Femur (tissue), 1 donor: Measurements from ENCODE around the gene PITRM1.
"Not testable (repeated sequence)": the region's sequence is repeated elsewhere in the genome, so short reads cannot be mapped to it uniquely, and the experiment has no call there.

Source experiments
- DNase-seq: peaks from one replicate; pipeline ENCODE4 v3.0.0-alpha.2; 2017

The PITRM1 gene

GRCh38 chr10:3198900-3199299 lies 26.3 kb upstream of the PITRM1 start:
- DNase-seq = no peak

GRCh38 chr10:3197348-3198003 lies 24.9 kb upstream of the PITRM1 start:
- peak; percentile 90 for DNase-seq

- DNase-seq = peak; percentile 53
These were observed 24.4 kb upstream of the PITRM1 start for GRCh38 chr10:3196958-3197347.

GRCh38 chr10:3196482-3196881 lies 23.9 kb upstream of the PITRM1 start:
- DNase-seq = no peak

- DNase-seq = peak; percentile 37
These were observed 23.1 kb upstream of the PITRM1 start for GRCh38 chr10:3195726-3196125.

- no peak for DNase-seq
These were observed 22.7 kb upstream of the PITRM1 start for GRCh38 chr10:3195286-3195685.

- DNase-seq = no peak
These were observed 22.3 kb upstream of the PITRM1 start for GRCh38 chr10:3194871-3195270.

- no peak for DNase-seq
These were observed 21.2 kb upstream of the PITRM1 start for GRCh38 chr10:3193751-3194150.

- peak; percentile 55 for DNase-seq
These were observed 20.5 kb upstream of the PITRM1 start for GRCh38 chr10:3192856-3193635.

GRCh38 chr10:3190817-3191216 lies 18.2 kb upstream of the PITRM1 start:
- DNase-seq = no peak

GRCh38 chr10:3187229-3187628 lies 14.6 kb upstream of the PITRM1 start:
- not testable (repeated sequence) for DNase-seq

- DNase-seq = no peak
These were observed 13.8 kb upstream of the PITRM1 start for GRCh38 chr10:3186368-3186767.

- DNase-seq = no peak
These were observed 12.8 kb upstream of the PITRM1 start for GRCh38 chr10:3185386-3185785.

GRCh38 chr10:3180355-3181025 lies 7.9 kb upstream of the PITRM1 start:
- no peak for DNase-seq

GRCh38 chr10:3179174-3179573 lies 6.6 kb upstream of the PITRM1 start:
- DNase-seq = no peak

GRCh38 chr10:3178042-3178441 lies 5.5 kb upstream of the PITRM1 start:
- DNase-seq = no peak

- DNase-seq = no peak
These were observed 743 bp upstream of the PITRM1 start for GRCh38 chr10:3173171-3173878.

GRCh38 chr10:3172081-3172445 lies 519 bp downstream of the PITRM1 start:
- DNase-seq = no peak

- DNase-seq = not testable (repeated sequence)
These were observed 1.1 kb downstream of the PITRM1 start for GRCh38 chr10:3171488-3171887.

- no peak for DNase-seq
These were observed 2.9 kb downstream of the PITRM1 start for GRCh38 chr10:3169673-3170072.

GRCh38 chr10:3169271-3169670 lies 3.3 kb downstream of the PITRM1 start:
- no peak for DNase-seq

GRCh38 chr10:3167611-3168330 lies 4.8 kb downstream of the PITRM1 start:
- no peak for DNase-seq
